Measurements from ENCODE around the gene POLD1. TPM values are rescaled to one million over a fixed set of nuclear protein-coding genes. Genes with fewer than 3 reads are reported as not detected.

The POLD1 gene
- total RNA-seq, 1 donor from 2014 or later = 18.9 TPM

DNA sequence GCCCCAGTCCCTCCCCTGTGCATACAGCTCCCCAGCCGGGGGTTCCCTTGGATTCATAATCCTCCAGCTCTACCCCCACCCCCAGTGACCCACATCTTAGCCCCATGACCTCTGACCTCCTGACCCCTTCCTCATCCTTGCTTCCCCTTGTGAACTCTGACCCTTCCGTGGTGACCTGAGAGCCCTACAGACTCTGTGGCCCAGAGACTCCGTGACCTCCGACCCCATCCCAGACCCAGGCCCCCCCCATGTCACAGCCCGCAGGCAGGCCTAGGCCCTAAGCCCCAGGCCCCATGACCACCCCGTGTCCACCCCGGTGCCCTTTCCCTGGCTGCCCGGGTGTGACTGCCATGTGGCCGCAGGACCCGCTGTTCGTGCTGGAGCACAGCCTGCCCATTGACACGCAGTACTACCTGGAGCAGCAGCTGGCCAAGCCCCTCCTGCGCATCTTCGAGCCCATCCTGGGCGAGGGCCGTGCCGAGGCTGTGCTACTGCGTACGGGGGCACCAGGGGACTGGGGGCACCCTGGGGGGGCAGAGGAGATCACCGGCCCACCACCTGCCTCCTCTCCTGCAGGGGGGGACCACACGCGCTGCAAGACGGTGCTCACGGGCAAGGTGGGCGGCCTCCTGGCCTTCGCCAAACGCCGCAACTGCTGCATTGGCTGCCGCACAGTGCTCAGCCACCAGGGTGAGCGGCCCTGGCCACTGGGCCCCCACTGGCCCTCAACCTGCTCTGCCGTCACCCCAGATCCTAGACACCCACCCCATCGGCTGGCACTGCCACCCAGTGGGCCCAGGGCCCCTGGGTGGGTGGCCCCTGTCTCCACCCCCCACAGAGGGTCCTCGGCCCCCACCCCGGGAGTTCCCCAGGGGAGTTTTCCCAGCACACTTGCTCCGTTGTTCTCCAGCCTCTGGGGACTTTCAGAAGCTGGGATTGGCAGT, 32.2 kb downstream of the POLD1 start:
- Histone ChIP-seq H2AFZ (ENCODE audit: low read depth, low read length) (no peak overlapping the region), H3K9ac (ENCODE audit: low read length) (no peak overlapping the region), H3K9me3 (ENCODE audit: insufficient read depth, low read depth, low read length) (no peaks in the 10 kb centered on the region), H3K27me3 (ENCODE audit: insufficient read depth, low read length) (peaks cover 16% of the 10 kb centered on the region), H3K4me2 (ENCODE audit: low read length) (no peak overlapping the region), H3K27ac (ENCODE audit: low read depth, low read length) (no peak overlapping the region), H4K20me1 (ENCODE audit: insufficient read depth, low read length) (no peaks in the 10 kb centered on the region), H3K4me1 (ENCODE audit: insufficient read depth, low read length) (no peaks in the 10 kb centered on the region), H3K36me3 (ENCODE audit: insufficient read depth, low read length) (no peaks in the 10 kb centered on the region), H3K4me3 (ENCODE audit: insufficient read depth, low read depth, low read length) (no peak overlapping the region), H3K79me2 (ENCODE audit: insufficient read depth, low read length) (no peaks in the 10 kb centered on the region)
- DNase-seq (ENCODE audit: low read depth) (no peak), FAIRE-seq (no peak)
- H3K4me3 Mint-ChIP-seq (ENCODE audit: unreplicated experiment) = no peak overlapping the region
- no peak for TF ChIP-seq CTCF (IDR thresholded peaks at IDR 0.05; ENCODE audit: insufficient read depth, low read depth, low read length)
- no peak for TF ChIP-seq EZH2 (IDR thresholded peaks at IDR 0.05; ENCODE audit: insufficient read depth, low read length)
- H3K36me3 Mint-ChIP-seq (ENCODE audit: low read depth, unreplicated experiment) = peaks cover 2% of the 10 kb centered on the region
- no peaks in the 10 kb centered on the region for H3K4me1 Mint-ChIP-seq (ENCODE audit: low read depth, unreplicated experiment)
- peaks cover 3% of the 10 kb centered on the region for H3K9me3 Mint-ChIP-seq (ENCODE audit: unreplicated experiment)
- no peak overlapping the region for H3K27ac Mint-ChIP-seq (ENCODE audit: unreplicated experiment)
- peaks cover 19% of the 10 kb centered on the region for H3K27me3 Mint-ChIP-seq (ENCODE audit: low read depth, unreplicated experiment)

DNA sequence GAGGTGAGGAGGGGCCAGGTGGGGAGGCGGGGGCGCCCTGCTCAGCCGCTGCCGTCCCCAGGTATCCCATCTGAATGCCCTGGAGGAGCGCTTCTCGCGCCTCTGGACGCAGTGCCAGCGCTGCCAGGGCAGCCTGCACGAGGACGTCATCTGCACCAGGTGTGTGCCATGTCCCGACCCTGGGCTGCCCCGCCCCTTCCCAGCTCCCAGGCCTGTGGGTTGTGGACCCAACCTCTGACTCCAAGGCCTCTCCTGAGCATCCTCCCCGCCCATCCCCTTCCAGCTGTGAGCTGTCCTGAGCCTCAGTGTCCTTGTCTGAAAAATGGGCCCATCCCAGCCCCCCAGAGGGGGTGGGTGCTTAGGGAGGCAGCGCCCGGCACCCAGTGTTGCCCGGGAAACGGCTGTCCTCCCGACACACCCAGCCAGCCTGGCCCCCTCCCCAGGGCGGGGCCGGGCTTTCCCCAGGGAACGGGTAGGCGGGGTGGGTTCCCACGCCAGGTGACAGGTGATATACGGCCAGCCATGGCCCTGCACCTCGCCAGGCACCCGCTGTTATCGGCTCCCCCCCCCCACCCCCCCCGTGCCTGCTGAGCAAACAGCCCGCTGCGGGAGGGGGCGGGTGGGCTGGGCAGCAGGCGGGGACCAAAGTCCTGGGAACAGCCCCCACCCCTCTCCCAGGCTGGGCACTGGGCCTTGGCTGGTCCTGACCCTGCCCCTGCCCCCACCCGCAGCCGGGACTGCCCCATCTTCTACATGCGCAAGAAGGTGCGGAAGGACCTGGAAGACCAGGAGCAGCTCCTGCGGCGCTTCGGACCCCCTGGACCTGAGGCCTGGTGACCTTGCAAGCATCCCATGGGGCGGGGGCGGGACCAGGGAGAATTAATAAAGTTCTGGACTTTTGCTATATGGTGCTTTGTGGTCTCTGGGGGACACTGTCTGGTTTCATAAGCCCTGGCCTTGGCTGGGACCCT, 33.2 kb downstream of the POLD1 start:
- Histone ChIP-seq H2AFZ (ENCODE audit: low read depth, low read length) (no peak overlapping the region), H3K36me3 (ENCODE audit: insufficient read depth, low read length) (no peaks in the 10 kb centered on the region), H3K4me3 (ENCODE audit: insufficient read depth, low read depth, low read length) (no peak overlapping the region), H3K27ac (ENCODE audit: low read depth, low read length) (no peak overlapping the region), H3K4me1 (ENCODE audit: insufficient read depth, low read length) (no peaks in the 10 kb centered on the region), H3K9ac (ENCODE audit: low read length) (no peak overlapping the region), H3K27me3 (ENCODE audit: insufficient read depth, low read length) (peaks cover 16% of the 10 kb centered on the region), H4K20me1 (ENCODE audit: insufficient read depth, low read length) (no peaks in the 10 kb centered on the region), H3K9me3 (ENCODE audit: insufficient read depth, low read depth, low read length) (no peaks in the 10 kb centered on the region), H3K79me2 (ENCODE audit: insufficient read depth, low read length) (no peaks in the 10 kb centered on the region), H3K4me2 (ENCODE audit: low read length) (no peak overlapping the region)
- Mint-ChIP-seq H3K4me1 (ENCODE audit: low read depth, unreplicated experiment) (no peaks in the 10 kb centered on the region), H3K9me3 (ENCODE audit: unreplicated experiment) (peaks cover 3% of the 10 kb centered on the region), H3K36me3 (ENCODE audit: low read depth, unreplicated experiment) (peaks cover 2% of the 10 kb centered on the region), H3K27ac (ENCODE audit: unreplicated experiment) (no peak overlapping the region), H3K4me3 (ENCODE audit: unreplicated experiment) (no peak overlapping the region), H3K27me3 (ENCODE audit: low read depth, unreplicated experiment) (peaks cover 21% of the 10 kb centered on the region)
- DNase-seq (ENCODE audit: low read depth) (no peak), FAIRE-seq (no peak)
- TF ChIP-seq EZH2 (IDR thresholded peaks at IDR 0.05; ENCODE audit: insufficient read depth, low read length) = no peak
- TF ChIP-seq CTCF (IDR thresholded peaks at IDR 0.05; ENCODE audit: insufficient read depth, low read depth, low read length) = no peak

Measured in astrocyte (in vitro differentiated cells and primary cell).